WTC11 (cell line): ENCODE measurements around the gene CYP27B1. TPM values are rescaled to one million over a fixed set of nuclear protein-coding genes. Genes with fewer than 3 reads are reported as not detected.

Experiments used
- ATAC-seq: fragments of 200-7000 bp; cut with Tn5 transposase; 2 replicates; pipeline ENCODE4 v1.10.0; 2021; ENCODE audit warnings: mild to moderate bottlenecking, moderate library complexity
- CTCF ChIA-PET: fragments of 300-600 bp; sonication (Branson Sonifier 250); formaldehyde crosslinking; loops from one replicate; lab custom pipeline; 2021; ENCODE audit warnings: antibody characterized with exemption; lab: Charles Lee
- POLR2A ChIA-PET: fragments of 350-600 bp; sonication (Branson Sonifier 250); formaldehyde crosslinking; loops from one replicate; lab custom pipeline; 2021; ENCODE audit warnings: antibody characterized with exemption; lab: Charles Lee
- DNase-seq: peaks from one replicate; pipeline ENCODE4 v3.0.0; 2021; ENCODE audit warnings: low spot score
- H3K27ac Mint-ChIP-seq: 2 replicates; pipeline ENCODE4 v1.8.0; 2021; ENCODE audit warnings: mixed read lengths
- H3K27me3 Mint-ChIP-seq: 2 replicates; pipeline ENCODE4 v1.8.0; 2021; ENCODE audit warnings: low read depth, mild to moderate bottlenecking, moderate library complexity, mixed read lengths
- H3K36me3 Mint-ChIP-seq: 2 replicates; pipeline ENCODE4 v1.8.0; 2021; ENCODE audit warnings: mixed read lengths
- H3K4me1 Mint-ChIP-seq: 2 replicates; pipeline ENCODE4 v1.8.0; 2022; ENCODE audit warnings: mixed read lengths
- H3K4me3 Mint-ChIP-seq: 2 replicates; pipeline ENCODE4 v1.8.0; 2021; ENCODE audit warnings: mild to moderate bottlenecking, moderate library complexity, mixed read lengths
- H3K9me3 Mint-ChIP-seq: 2 replicates; pipeline ENCODE4 v1.8.0; 2021; ENCODE audit warnings: mixed read lengths
- ATF1 ChIP-seq: sonication (generic); formaldehyde crosslinking; IDR thresholded peaks from 2 replicates; pipeline ENCODE4 v1.8.1; 2023; ENCODE audit warnings: mild to moderate bottlenecking, moderate library complexity, missing genetic modification reagents
- FOXJ3 ChIP-seq: sonication (generic); formaldehyde crosslinking; IDR thresholded peaks from 2 replicates; pipeline ENCODE4 v1.9.0; 2021; ENCODE audit warnings: missing genetic modification reagents, mild to moderate bottlenecking, borderline replicate concordance
- GTF2I ChIP-seq: fragments of 250-450 bp; sonication (Bioruptor Pico); conservative IDR thresholded peaks from 2 replicates; pipeline ENCODE4 v1.4.0; 2021; ENCODE audit warnings: mild to moderate bottlenecking
- IRF2 ChIP-seq: sonication (generic); formaldehyde crosslinking; IDR thresholded peaks from 2 replicates; pipeline ENCODE4 v1.8.0; 2022; ENCODE audit warnings: low read depth, missing genetic modification reagents, borderline replicate concordance
- MYBL2 ChIP-seq: sonication (generic); formaldehyde crosslinking; IDR thresholded peaks from 2 replicates; pipeline ENCODE4 v1.8.1; 2023; ENCODE audit warnings: mild to moderate bottlenecking, moderate library complexity, missing genetic modification reagents
- NFATC4 ChIP-seq: fragments of 250-450 bp; sonication (Bioruptor Pico); IDR thresholded peaks from 2 replicates; pipeline ENCODE4 v1.9.0; 2021; ENCODE audit warnings: mild to moderate bottlenecking
- NR1H2 ChIP-seq: sonication (generic); formaldehyde crosslinking; IDR thresholded peaks from 2 replicates; pipeline ENCODE4 v1.9.0; 2021; ENCODE audit warnings: mild to moderate bottlenecking, moderate library complexity, missing genetic modification reagents
- NR3C1 ChIP-seq: sonication (generic); formaldehyde crosslinking; conservative IDR thresholded peaks from 2 replicates; pipeline ENCODE4 v1.8.1; 2023; ENCODE audit warnings: low read depth, mild to moderate bottlenecking, missing genetic modification reagents
- OVOL2 ChIP-seq: fragments of 250-450 bp; sonication (Bioruptor Pico); IDR thresholded peaks from 2 replicates; pipeline ENCODE4 v1.9.0; 2021; ENCODE audit warnings: mild to moderate bottlenecking, borderline replicate concordance
- SMAD3 ChIP-seq: sonication (generic); formaldehyde crosslinking; IDR thresholded peaks from 2 replicates; pipeline ENCODE4 v1.8.0; 2022; ENCODE audit warnings: missing genetic modification reagents, mild to moderate bottlenecking, borderline replicate concordance
- ZNF423 ChIP-seq: fragments of 250-450 bp; sonication (Bioruptor Pico); IDR thresholded peaks from 2 replicates; pipeline ENCODE4 v2.1.2; 2022; ENCODE audit warnings: mild to moderate bottlenecking, moderate library complexity
- total RNA-seq: library from RNA; stranded (reverse); gene quantifications from 3 replicates; pipeline ENCODE4 v1.2.3, GENCODE V29; 2021
- TF ChIP-seq, protein P1 (sequence below): sonication (generic); formaldehyde crosslinking; IDR thresholded peaks from 2 replicates; pipeline ENCODE4 v1.8.0; 2022; ENCODE audit warnings: mild to moderate bottlenecking, missing genetic modification reagents
- TF ChIP-seq, protein P2 (sequence below): sonication (generic); formaldehyde crosslinking; IDR thresholded peaks from 2 replicates; pipeline ENCODE4 v1.8.1; 2023; ENCODE audit warnings: mild to moderate bottlenecking, missing genetic modification reagents, borderline replicate concordance
- TF ChIP-seq, protein P3 (sequence below): sonication (generic); formaldehyde crosslinking; IDR thresholded peaks from 2 replicates; pipeline ENCODE4 v1.8.1; 2023; ENCODE audit warnings: mild to moderate bottlenecking, missing genetic modification reagents
- TF ChIP-seq, protein P4 (sequence below): fragments of 200-600 bp; IDR thresholded peaks from 2 replicates; pipeline ENCODE4 v1.8.0; 2022; ENCODE audit warnings: antibody characterized with exemption
- TF ChIP-seq, protein P5 (sequence below): sonication (generic); formaldehyde crosslinking; conservative IDR thresholded peaks from 2 replicates; pipeline ENCODE4 v1.8.1; 2023; ENCODE audit warnings: mild to moderate bottlenecking, low read depth, missing genetic modification reagents, moderate library complexity
- TF ChIP-seq, protein P6 (sequence below): fragments of 250-450 bp; sonication (Bioruptor Pico); IDR thresholded peaks from 2 replicates; pipeline ENCODE4 v1.9.0; 2021; ENCODE audit warnings: mild to moderate bottlenecking
- TF ChIP-seq, protein P7 (sequence below): sonication (generic); formaldehyde crosslinking; IDR thresholded peaks from 2 replicates; pipeline ENCODE4 v1.8.0; 2022; ENCODE audit warnings: missing genetic modification reagents

Gene CYP27B1
- total RNA-seq, 1 experiment from 2014 or later = 2.1 TPM

DNA sequence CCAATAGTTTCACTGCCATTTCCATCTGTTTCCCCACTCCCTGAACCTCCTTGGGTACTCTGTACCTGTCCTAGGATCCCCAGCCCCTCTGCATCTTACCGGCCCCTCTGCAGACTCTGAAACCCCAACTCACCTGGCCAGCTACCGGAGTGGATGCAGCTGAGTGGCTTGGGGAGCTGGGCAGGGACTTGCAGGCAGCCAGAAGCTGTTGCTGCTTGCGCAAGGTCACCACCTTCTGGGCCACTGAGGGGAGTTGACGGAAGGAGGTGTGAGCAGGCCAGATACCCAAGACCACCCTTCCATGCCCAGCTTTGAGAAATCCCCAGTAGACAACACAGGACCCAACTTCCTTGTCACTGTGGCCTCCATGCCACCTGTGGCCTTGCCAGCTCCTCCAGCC, 34.6 kb downstream of the CYP27B1 start:
- Mint-ChIP-seq H3K4me1 (peaks cover 23% of the 10 kb centered on the region), H3K27me3 (peaks cover 100% of the 10 kb centered on the region), H3K27ac (no peak overlapping the region), H3K36me3 (no peaks in the 10 kb centered on the region), H3K9me3 (no peaks in the 10 kb centered on the region), H3K4me3 (no peak overlapping the region)
- ChIA-PET POLR2A (no interaction called here), CTCF (interaction anchor here (0.7 to 1.4 kb wide), 3 partner anchors 10 to 39 kb away, joined by 3 to 7 read pairs (median 3); partner anchors contain the start of gene OS9)
- no peak for TF ChIP-seq NR1H2 (CRISPR knock-in tag)
- no peak for TF ChIP-seq IRF2 (CRISPR knock-in tag)
- TF ChIP-seq, protein P1, sequence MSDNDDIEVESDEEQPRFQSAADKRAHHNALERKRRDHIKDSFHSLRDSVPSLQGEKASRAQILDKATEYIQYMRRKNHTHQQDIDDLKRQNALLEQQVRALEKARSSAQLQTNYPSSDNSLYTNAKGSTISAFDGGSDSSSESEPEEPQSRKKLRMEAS (CRISPR knock-in tag) = no peak
- TF ChIP-seq, protein P2, sequence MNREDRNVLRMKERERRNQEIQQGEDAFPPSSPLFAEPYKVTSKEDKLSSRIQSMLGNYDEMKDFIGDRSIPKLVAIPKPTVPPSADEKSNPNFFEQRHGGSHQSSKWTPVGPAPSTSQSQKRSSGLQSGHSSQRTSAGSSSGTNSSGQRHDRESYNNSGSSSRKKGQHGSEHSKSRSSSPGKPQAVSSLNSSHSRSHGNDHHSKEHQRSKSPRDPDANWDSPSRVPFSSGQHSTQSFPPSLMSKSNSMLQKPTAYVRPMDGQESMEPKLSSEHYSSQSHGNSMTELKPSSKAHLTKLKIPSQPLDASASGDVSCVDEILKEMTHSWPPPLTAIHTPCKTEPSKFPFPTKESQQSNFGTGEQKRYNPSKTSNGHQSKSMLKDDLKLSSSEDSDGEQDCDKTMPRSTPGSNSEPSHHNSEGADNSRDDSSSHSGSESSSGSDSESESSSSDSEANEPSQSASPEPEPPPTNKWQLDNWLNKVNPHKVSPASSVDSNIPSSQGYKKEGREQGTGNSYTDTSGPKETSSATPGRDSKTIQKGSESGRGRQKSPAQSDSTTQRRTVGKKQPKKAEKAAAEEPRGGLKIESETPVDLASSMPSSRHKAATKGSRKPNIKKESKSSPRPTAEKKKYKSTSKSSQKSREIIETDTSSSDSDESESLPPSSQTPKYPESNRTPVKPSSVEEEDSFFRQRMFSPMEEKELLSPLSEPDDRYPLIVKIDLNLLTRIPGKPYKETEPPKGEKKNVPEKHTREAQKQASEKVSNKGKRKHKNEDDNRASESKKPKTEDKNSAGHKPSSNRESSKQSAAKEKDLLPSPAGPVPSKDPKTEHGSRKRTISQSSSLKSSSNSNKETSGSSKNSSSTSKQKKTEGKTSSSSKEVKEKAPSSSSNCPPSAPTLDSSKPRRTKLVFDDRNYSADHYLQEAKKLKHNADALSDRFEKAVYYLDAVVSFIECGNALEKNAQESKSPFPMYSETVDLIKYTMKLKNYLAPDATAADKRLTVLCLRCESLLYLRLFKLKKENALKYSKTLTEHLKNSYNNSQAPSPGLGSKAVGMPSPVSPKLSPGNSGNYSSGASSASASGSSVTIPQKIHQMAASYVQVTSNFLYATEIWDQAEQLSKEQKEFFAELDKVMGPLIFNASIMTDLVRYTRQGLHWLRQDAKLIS = no peak
- TF ChIP-seq, protein P3, sequence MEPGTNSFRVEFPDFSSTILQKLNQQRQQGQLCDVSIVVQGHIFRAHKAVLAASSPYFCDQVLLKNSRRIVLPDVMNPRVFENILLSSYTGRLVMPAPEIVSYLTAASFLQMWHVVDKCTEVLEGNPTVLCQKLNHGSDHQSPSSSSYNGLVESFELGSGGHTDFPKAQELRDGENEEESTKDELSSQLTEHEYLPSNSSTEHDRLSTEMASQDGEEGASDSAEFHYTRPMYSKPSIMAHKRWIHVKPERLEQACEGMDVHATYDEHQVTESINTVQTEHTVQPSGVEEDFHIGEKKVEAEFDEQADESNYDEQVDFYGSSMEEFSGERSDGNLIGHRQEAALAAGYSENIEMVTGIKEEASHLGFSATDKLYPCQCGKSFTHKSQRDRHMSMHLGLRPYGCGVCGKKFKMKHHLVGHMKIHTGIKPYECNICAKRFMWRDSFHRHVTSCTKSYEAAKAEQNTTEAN (CRISPR knock-in tag) = no peak
- TF ChIP-seq, protein P4, sequence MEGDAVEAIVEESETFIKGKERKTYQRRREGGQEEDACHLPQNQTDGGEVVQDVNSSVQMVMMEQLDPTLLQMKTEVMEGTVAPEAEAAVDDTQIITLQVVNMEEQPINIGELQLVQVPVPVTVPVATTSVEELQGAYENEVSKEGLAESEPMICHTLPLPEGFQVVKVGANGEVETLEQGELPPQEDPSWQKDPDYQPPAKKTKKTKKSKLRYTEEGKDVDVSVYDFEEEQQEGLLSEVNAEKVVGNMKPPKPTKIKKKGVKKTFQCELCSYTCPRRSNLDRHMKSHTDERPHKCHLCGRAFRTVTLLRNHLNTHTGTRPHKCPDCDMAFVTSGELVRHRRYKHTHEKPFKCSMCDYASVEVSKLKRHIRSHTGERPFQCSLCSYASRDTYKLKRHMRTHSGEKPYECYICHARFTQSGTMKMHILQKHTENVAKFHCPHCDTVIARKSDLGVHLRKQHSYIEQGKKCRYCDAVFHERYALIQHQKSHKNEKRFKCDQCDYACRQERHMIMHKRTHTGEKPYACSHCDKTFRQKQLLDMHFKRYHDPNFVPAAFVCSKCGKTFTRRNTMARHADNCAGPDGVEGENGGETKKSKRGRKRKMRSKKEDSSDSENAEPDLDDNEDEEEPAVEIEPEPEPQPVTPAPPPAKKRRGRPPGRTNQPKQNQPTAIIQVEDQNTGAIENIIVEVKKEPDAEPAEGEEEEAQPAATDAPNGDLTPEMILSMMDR = no peak
- no peak for TF ChIP-seq ZNF423 (CRISPR knock-in tag)
- TF ChIP-seq, protein P5, sequence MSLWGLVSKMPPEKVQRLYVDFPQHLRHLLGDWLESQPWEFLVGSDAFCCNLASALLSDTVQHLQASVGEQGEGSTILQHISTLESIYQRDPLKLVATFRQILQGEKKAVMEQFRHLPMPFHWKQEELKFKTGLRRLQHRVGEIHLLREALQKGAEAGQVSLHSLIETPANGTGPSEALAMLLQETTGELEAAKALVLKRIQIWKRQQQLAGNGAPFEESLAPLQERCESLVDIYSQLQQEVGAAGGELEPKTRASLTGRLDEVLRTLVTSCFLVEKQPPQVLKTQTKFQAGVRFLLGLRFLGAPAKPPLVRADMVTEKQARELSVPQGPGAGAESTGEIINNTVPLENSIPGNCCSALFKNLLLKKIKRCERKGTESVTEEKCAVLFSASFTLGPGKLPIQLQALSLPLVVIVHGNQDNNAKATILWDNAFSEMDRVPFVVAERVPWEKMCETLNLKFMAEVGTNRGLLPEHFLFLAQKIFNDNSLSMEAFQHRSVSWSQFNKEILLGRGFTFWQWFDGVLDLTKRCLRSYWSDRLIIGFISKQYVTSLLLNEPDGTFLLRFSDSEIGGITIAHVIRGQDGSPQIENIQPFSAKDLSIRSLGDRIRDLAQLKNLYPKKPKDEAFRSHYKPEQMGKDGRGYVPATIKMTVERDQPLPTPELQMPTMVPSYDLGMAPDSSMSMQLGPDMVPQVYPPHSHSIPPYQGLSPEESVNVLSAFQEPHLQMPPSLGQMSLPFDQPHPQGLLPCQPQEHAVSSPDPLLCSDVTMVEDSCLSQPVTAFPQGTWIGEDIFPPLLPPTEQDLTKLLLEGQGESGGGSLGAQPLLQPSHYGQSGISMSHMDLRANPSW (CRISPR knock-in tag) = no peak
- no peak for TF ChIP-seq GTF2I
- TF ChIP-seq MYBL2 = no peak
- TF ChIP-seq SMAD3 (CRISPR knock-in tag) = no peak
- no peak for TF ChIP-seq OVOL2 (CRISPR knock-in tag)
- no peak for TF ChIP-seq NFATC4 (CRISPR knock-in tag)
- TF ChIP-seq, protein P6, sequence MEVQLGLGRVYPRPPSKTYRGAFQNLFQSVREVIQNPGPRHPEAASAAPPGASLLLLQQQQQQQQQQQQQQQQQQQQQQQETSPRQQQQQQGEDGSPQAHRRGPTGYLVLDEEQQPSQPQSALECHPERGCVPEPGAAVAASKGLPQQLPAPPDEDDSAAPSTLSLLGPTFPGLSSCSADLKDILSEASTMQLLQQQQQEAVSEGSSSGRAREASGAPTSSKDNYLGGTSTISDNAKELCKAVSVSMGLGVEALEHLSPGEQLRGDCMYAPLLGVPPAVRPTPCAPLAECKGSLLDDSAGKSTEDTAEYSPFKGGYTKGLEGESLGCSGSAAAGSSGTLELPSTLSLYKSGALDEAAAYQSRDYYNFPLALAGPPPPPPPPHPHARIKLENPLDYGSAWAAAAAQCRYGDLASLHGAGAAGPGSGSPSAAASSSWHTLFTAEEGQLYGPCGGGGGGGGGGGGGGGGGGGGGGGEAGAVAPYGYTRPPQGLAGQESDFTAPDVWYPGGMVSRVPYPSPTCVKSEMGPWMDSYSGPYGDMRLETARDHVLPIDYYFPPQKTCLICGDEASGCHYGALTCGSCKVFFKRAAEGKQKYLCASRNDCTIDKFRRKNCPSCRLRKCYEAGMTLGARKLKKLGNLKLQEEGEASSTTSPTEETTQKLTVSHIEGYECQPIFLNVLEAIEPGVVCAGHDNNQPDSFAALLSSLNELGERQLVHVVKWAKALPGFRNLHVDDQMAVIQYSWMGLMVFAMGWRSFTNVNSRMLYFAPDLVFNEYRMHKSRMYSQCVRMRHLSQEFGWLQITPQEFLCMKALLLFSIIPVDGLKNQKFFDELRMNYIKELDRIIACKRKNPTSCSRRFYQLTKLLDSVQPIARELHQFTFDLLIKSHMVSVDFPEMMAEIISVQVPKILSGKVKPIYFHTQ (CRISPR knock-in tag) = no peak
- no peak for TF ChIP-seq NR3C1 (CRISPR knock-in tag)
- no peak for TF ChIP-seq ATF1
- TF ChIP-seq, protein P7, sequence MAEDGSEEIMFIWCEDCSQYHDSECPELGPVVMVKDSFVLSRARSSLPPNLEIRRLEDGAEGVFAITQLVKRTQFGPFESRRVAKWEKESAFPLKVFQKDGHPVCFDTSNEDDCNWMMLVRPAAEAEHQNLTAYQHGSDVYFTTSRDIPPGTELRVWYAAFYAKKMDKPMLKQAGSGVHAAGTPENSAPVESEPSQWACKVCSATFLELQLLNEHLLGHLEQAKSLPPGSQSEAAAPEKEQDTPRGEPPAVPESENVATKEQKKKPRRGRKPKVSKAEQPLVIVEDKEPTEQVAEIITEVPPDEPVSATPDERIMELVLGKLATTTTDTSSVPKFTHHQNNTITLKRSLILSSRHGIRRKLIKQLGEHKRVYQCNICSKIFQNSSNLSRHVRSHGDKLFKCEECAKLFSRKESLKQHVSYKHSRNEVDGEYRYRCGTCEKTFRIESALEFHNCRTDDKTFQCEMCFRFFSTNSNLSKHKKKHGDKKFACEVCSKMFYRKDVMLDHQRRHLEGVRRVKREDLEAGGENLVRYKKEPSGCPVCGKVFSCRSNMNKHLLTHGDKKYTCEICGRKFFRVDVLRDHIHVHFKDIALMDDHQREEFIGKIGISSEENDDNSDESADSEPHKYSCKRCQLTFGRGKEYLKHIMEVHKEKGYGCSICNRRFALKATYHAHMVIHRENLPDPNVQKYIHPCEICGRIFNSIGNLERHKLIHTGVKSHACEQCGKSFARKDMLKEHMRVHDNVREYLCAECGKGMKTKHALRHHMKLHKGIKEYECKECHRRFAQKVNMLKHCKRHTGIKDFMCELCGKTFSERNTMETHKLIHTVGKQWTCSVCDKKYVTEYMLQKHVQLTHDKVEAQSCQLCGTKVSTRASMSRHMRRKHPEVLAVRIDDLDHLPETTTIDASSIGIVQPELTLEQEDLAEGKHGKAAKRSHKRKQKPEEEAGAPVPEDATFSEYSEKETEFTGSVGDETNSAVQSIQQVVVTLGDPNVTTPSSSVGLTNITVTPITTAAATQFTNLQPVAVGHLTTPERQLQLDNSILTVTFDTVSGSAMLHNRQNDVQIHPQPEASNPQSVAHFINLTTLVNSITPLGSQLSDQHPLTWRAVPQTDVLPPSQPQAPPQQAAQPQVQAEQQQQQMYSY (CRISPR knock-in tag) = no peak
- TF ChIP-seq FOXJ3 = no peak
- ATAC-seq = no peak
- no peak for DNase-seq
